Heart left ventricle (tissue), 13 donors: ENCODE data around the gene MED31.
"Not testable (repeated sequence)": the region's sequence is repeated elsewhere in the genome, so short reads cannot be mapped to it uniquely, and the experiment has no call there.

Experiments
- CTCF ChIP-seq, 12 donors: fragments of 200-600 bp; sonication (generic) in 4 of 12; IDR thresholded peaks; one replicate each; pipeline versions ENCODE4 v1.5.0 to v1.8.0; 2018 to 2022; ENCODE audit warnings: antibody characterized with exemption in 12 of 12, mild to moderate bottlenecking in 5 of 12
- POLR2A ChIP-seq, 2 donors: fragments of 450-650 bp; IDR thresholded peaks; one replicate each; pipeline ENCODE4 v1.6.1; 2017; ENCODE audit warnings: antibody characterized with exemption in 2 of 2, mild to moderate bottlenecking in 2 of 2, moderate library complexity in 2 of 2
- donor health status: ischemic (EF 13 %, LVEDD 7.1; RV severe dilation, severe dysfunction).
- donor health status: DM: no; HTN: yes; CAD: no.
- donor health status: DM: no; HTN: no; CAD: no.
- donor health status: ischemic (EF 25% LVEDD 6.9; RV normal size, moderate dysfunction).
- donor health status: ischemic (EF 25% LVEDD 5.7; RV mildly dilated, moderate dysfunction).
- donor health status: ischemic (EF 35%, LVEDD 5.7; RV mildly dilated, moderate dysfunction).
- donor health status: nonischemic (EF 11% LVEDD 7.7; RV severe dilation, severe dysfunction).
- donor health status: DM: yes; HTN: yes; CAD: no.
- donor health status: PGD.
- donor health status: ischemic (EF 29% LVEDD 5.4; RV normal size, mild dysfunction).
- donor health status: nonischemic (EF 23%, LVEDD 6.1; RV moderate dilation, normal function).

GRCh38 chr17:6663200-6663599 lies 11.8 kb upstream of the MED31 start:
- TF ChIP-seq CTCF, POLR2A (IDR thresholded peaks at IDR 0.05): not testable (repeated sequence)
